ENCODE data around the gene PSMF1.

The PSMF1 gene

GRCh38 chr20:1191299-1191698 is 72.9 kb downstream of the PSMF1 start:
- H3K27me3 ChIP-seq (ENCODE audit: insufficient read depth, low read length), result peaks cover 4% of the 10 kb centered on the region
- no peak overlapping the region for H2AFZ ChIP-seq (ENCODE audit: low read depth, low read length)
- no peak overlapping the region for H3K4me3 ChIP-seq (ENCODE audit: low read length)
- peaks cover 11% of the 10 kb centered on the region for H3K4me1 ChIP-seq (ENCODE audit: insufficient read depth, low read length)
- H3K9me3 ChIP-seq (ENCODE audit: low read length), result peaks cover 3% of the 10 kb centered on the region
- H3K36me3 ChIP-seq (ENCODE audit: insufficient read depth, low read length), result no peaks in the 10 kb centered on the region

- no peak overlapping the region for H2AFZ ChIP-seq (ENCODE audit: low read depth, low read length)
- peaks cover 4% of the 10 kb centered on the region for H3K27me3 ChIP-seq (ENCODE audit: insufficient read depth, low read length)
- H3K4me1 ChIP-seq (ENCODE audit: insufficient read depth, low read length), result no peaks in the 10 kb centered on the region
- H3K9me3 ChIP-seq (ENCODE audit: low read length), result no peaks in the 10 kb centered on the region
- no peaks in the 10 kb centered on the region for H3K36me3 ChIP-seq (ENCODE audit: insufficient read depth, low read length)
- H3K4me3 ChIP-seq (ENCODE audit: low read length), result no peak overlapping the region
Measured at GRCh38 chr20:1195226-1195625, 76.8 kb downstream of the PSMF1 start.

- H3K27me3 ChIP-seq (ENCODE audit: insufficient read depth, low read length), result peaks cover 4% of the 10 kb centered on the region
- no peak overlapping the region for H3K4me3 ChIP-seq (ENCODE audit: low read length)
- H2AFZ ChIP-seq (ENCODE audit: low read depth, low read length), result no peak overlapping the region
- H3K9me3 ChIP-seq (ENCODE audit: low read length), result no peaks in the 10 kb centered on the region
- H3K4me1 ChIP-seq (ENCODE audit: insufficient read depth, low read length), result no peaks in the 10 kb centered on the region
- no peaks in the 10 kb centered on the region for H3K36me3 ChIP-seq (ENCODE audit: insufficient read depth, low read length)
Measured at GRCh38 chr20:1196634-1197033, 78.2 kb downstream of the PSMF1 start.

GRCh38 chr20:1197801-1198200 is 79.4 kb downstream of the PSMF1 start:
- no peak overlapping the region for H3K4me3 ChIP-seq (ENCODE audit: low read length)
- no peaks in the 10 kb centered on the region for H3K36me3 ChIP-seq (ENCODE audit: insufficient read depth, low read length)
- no peaks in the 10 kb centered on the region for H3K9me3 ChIP-seq (ENCODE audit: low read length)
- peaks cover 4% of the 10 kb centered on the region for H3K27me3 ChIP-seq (ENCODE audit: insufficient read depth, low read length)
- H2AFZ ChIP-seq (ENCODE audit: low read depth, low read length), result no peak overlapping the region
- H3K4me1 ChIP-seq (ENCODE audit: insufficient read depth, low read length), result no peaks in the 10 kb centered on the region

GRCh38 chr20:1198751-1199150 is 80.3 kb downstream of the PSMF1 start:
- H3K9me3 ChIP-seq (ENCODE audit: low read length), result no peaks in the 10 kb centered on the region

GRCh38 chr20:1199212-1199873 is 80.9 kb downstream of the PSMF1 start:
- Histone ChIP-seq H2AFZ (ENCODE audit: low read depth, low read length) (no peak overlapping the region), H3K36me3 (ENCODE audit: insufficient read depth, low read length) (no peaks in the 10 kb centered on the region)

More at GRCh38 chr20:1198751-1199150, 80.3 kb downstream of the PSMF1 start:
- Histone ChIP-seq H3K4me3 (ENCODE audit: low read length) (no peak overlapping the region), H3K4me1 (ENCODE audit: insufficient read depth, low read length) (no peaks in the 10 kb centered on the region), H3K36me3 (ENCODE audit: insufficient read depth, low read length) (no peaks in the 10 kb centered on the region), H3K27me3 (ENCODE audit: insufficient read depth, low read length) (peaks cover 4% of the 10 kb centered on the region), H2AFZ (ENCODE audit: low read depth, low read length) (no peak overlapping the region)

GRCh38 chr20:1199964-1200363 is 81.6 kb downstream of the PSMF1 start:
- Histone ChIP-seq H3K9me3 (ENCODE audit: low read length) (no peaks in the 10 kb centered on the region), H3K4me3 (ENCODE audit: low read length) (no peak overlapping the region), H2AFZ (ENCODE audit: low read depth, low read length) (no peak overlapping the region), H3K27me3 (ENCODE audit: insufficient read depth, low read length) (peaks cover 6% of the 10 kb centered on the region), H3K4me1 (ENCODE audit: insufficient read depth, low read length) (no peaks in the 10 kb centered on the region), H3K36me3 (ENCODE audit: insufficient read depth, low read length) (no peaks in the 10 kb centered on the region)

More at GRCh38 chr20:1199212-1199873, 80.9 kb downstream of the PSMF1 start:
- Histone ChIP-seq H3K4me3 (ENCODE audit: low read length) (no peak overlapping the region), H3K4me1 (ENCODE audit: insufficient read depth, low read length) (no peaks in the 10 kb centered on the region), H3K9me3 (ENCODE audit: low read length) (no peaks in the 10 kb centered on the region), H3K27me3 (ENCODE audit: insufficient read depth, low read length) (peaks cover 10% of the 10 kb centered on the region)

- H3K27me3 ChIP-seq (ENCODE audit: insufficient read depth, low read length), result peaks cover 6% of the 10 kb centered on the region
- H3K4me3 ChIP-seq (ENCODE audit: low read length), result no peak within 1 kb of the TSS
- H3K4me1 ChIP-seq (ENCODE audit: insufficient read depth, low read length), result no peaks in the 10 kb centered on the region
- no peaks in the 10 kb centered on the region for H3K36me3 ChIP-seq (ENCODE audit: insufficient read depth, low read length)
- no peaks in the 10 kb centered on the region for H3K9me3 ChIP-seq (ENCODE audit: low read length)
- no peak within 1 kb of the TSS for H2AFZ ChIP-seq (ENCODE audit: low read depth, low read length)
Measured at GRCh38 chr20:1202762-1203504, 84.5 kb downstream of the PSMF1 start, which contains the start of gene C20orf202. Gene C20orf202 (plus strand): TSS chr20:1203454. CDS start chr20:1203586, 132 bp downstream.

- H3K27me3 ChIP-seq (ENCODE audit: insufficient read depth, low read length), result peaks cover 8% of the 10 kb centered on the region
- no peaks in the 10 kb centered on the region for H3K4me1 ChIP-seq (ENCODE audit: insufficient read depth, low read length)
- H2AFZ ChIP-seq (ENCODE audit: low read depth, low read length), result no peak overlapping the region
- H3K36me3 ChIP-seq (ENCODE audit: insufficient read depth, low read length), result no peaks in the 10 kb centered on the region
- H3K4me3 ChIP-seq (ENCODE audit: low read length), result no peak overlapping the region
- H3K9me3 ChIP-seq (ENCODE audit: low read length), result no peaks in the 10 kb centered on the region
Measured at GRCh38 chr20:1203630-1204029, 85.2 kb downstream of the PSMF1 start.

- Histone ChIP-seq H2AFZ (ENCODE audit: low read depth, low read length) (no peak overlapping the region), H3K36me3 (ENCODE audit: insufficient read depth, low read length) (no peaks in the 10 kb centered on the region), H3K4me1 (ENCODE audit: insufficient read depth, low read length) (no peaks in the 10 kb centered on the region), H3K4me3 (ENCODE audit: low read length) (no peak overlapping the region), H3K27me3 (ENCODE audit: insufficient read depth, low read length) (peaks cover 8% of the 10 kb centered on the region), H3K9me3 (ENCODE audit: low read length) (no peaks in the 10 kb centered on the region)
Measured at GRCh38 chr20:1204113-1204512, 85.7 kb downstream of the PSMF1 start.

- Histone ChIP-seq H3K27me3 (ENCODE audit: insufficient read depth, low read length) (peaks cover 12% of the 10 kb centered on the region), H3K4me1 (ENCODE audit: insufficient read depth, low read length) (no peaks in the 10 kb centered on the region), H3K4me3 (ENCODE audit: low read length) (no peak overlapping the region), H3K9me3 (ENCODE audit: low read length) (no peaks in the 10 kb centered on the region), H2AFZ (ENCODE audit: low read depth, low read length) (no peak overlapping the region), H3K36me3 (ENCODE audit: insufficient read depth, low read length) (no peaks in the 10 kb centered on the region)
Measured at GRCh38 chr20:1204576-1204975, 86.2 kb downstream of the PSMF1 start.

- H3K36me3 ChIP-seq (ENCODE audit: insufficient read depth, low read length), result no peaks in the 10 kb centered on the region
- H3K4me3 ChIP-seq (ENCODE audit: low read length), result no peak overlapping the region
- H3K27me3 ChIP-seq (ENCODE audit: insufficient read depth, low read length), result peaks cover 17% of the 10 kb centered on the region
- H3K4me1 ChIP-seq (ENCODE audit: insufficient read depth, low read length), result no peaks in the 10 kb centered on the region
- H3K9me3 ChIP-seq (ENCODE audit: low read length), result no peaks in the 10 kb centered on the region
- H2AFZ ChIP-seq (ENCODE audit: low read depth, low read length), result no peak overlapping the region
Measured at GRCh38 chr20:1205802-1206201, 87.4 kb downstream of the PSMF1 start.

- H3K27me3 ChIP-seq (ENCODE audit: insufficient read depth, low read length), result peaks cover 17% of the 10 kb centered on the region
- H3K9me3 ChIP-seq (ENCODE audit: low read length), result no peaks in the 10 kb centered on the region
- no peaks in the 10 kb centered on the region for H3K4me1 ChIP-seq (ENCODE audit: insufficient read depth, low read length)
- no peaks in the 10 kb centered on the region for H3K36me3 ChIP-seq (ENCODE audit: insufficient read depth, low read length)
- no peak overlapping the region for H3K4me3 ChIP-seq (ENCODE audit: low read length)
- no peak overlapping the region for H2AFZ ChIP-seq (ENCODE audit: low read depth, low read length)
Measured at GRCh38 chr20:1206366-1207148, 88.2 kb downstream of the PSMF1 start.

All from neuron (in vitro differentiated cells).